Liver (tissue), 9 donors: ENCODE results near the gene THRB. TPM values are rescaled to one million over a fixed set of nuclear protein-coding genes. Genes with fewer than 3 reads are reported as not detected.

Experiments used
- DNase-seq: peaks from one replicate; pipeline ENCODE4 v3.0.0-alpha.2; 2017; ENCODE audit warnings: low spot score
- H3K27ac ChIP-seq, 2 donors: one replicate each; pipeline ENCODE4 v1.7.0; 2013; ENCODE audit warnings: inconsistent platforms in 2 of 2, low read length in 2 of 2, control low read depth in 1 of 2, low read depth in 1 of 2, mild to moderate bottlenecking in 1 of 2
- H3K27me3 ChIP-seq, 4 donors: one replicate each; pipeline versions ENCODE4 v1.6.1 to v1.7.0; 2013; ENCODE audit warnings: low read length in 3 of 4, inconsistent platforms in 1 of 4, mild to moderate bottlenecking in 1 of 4, moderate library complexity in 1 of 4; ENCODE audit not compliant: control insufficient read depth in 4 of 4, insufficient read depth in 4 of 4
- H3K36me3 ChIP-seq, 4 donors: one replicate each; pipeline versions ENCODE4 v1.6.1 to v1.7.0; 2013; ENCODE audit warnings: low read length in 3 of 4, mild to moderate bottlenecking in 3 of 4, low read depth in 1 of 4, moderate library complexity in 1 of 4; ENCODE audit not compliant: control insufficient read depth in 4 of 4, insufficient read depth in 3 of 4
- H3K4me1 ChIP-seq, 4 donors: one replicate each; pipeline versions ENCODE4 v1.6.1 to v1.7.0; 2013; ENCODE audit warnings: low read length in 3 of 4, mild to moderate bottlenecking in 3 of 4, moderate library complexity in 1 of 4; ENCODE audit not compliant: control insufficient read depth in 4 of 4, insufficient read depth in 4 of 4
- H3K4me3 ChIP-seq, 3 donors: one replicate each; pipeline versions ENCODE4 v1.6.1 to v1.7.0; 2013; ENCODE audit warnings: low read length in 3 of 3, control low read depth in 1 of 3, low read depth in 1 of 3, mild to moderate bottlenecking in 1 of 3
- H3K9ac ChIP-seq, 2 donors: one replicate each; pipeline ENCODE4 v1.7.0; 2013; ENCODE audit warnings: low read length in 2 of 2, mild to moderate bottlenecking in 2 of 2, moderate library complexity in 2 of 2, control low read depth in 1 of 2, low read depth in 1 of 2
- H3K9me3 ChIP-seq, 4 donors: one replicate each; pipeline versions ENCODE4 v1.6.1 to v1.7.0; 2013; ENCODE audit warnings: low read length in 3 of 4; ENCODE audit not compliant: control insufficient read depth in 4 of 4
- ATF3 ChIP-seq: IDR thresholded peaks from 2 replicates; pipeline ENCODE4 v1.6.1; 2016; ENCODE audit warnings: antibody characterized with exemption
- CTCF ChIP-seq: fragments of 150-350 bp; IDR thresholded peaks from 2 replicates; pipeline ENCODE4 v1.5.1; 2017; ENCODE audit warnings: improper control_type of control experiment, low read depth, low read length; ENCODE audit not compliant: missing input control
- EGR1 ChIP-seq, 2 donors: IDR thresholded peaks; 2 replicates each; pipeline ENCODE4 v1.6.1; 2016 to 2018; ENCODE audit warnings: antibody characterized with exemption in 2 of 2, low read depth in 2 of 2
- FOXA1 ChIP-seq: IDR thresholded peaks from 2 replicates; pipeline ENCODE4 v1.6.1; 2016; ENCODE audit warnings: antibody characterized with exemption
- FOXA2 ChIP-seq: IDR thresholded peaks from 2 replicates; pipeline ENCODE4 v1.6.1; 2016; ENCODE audit warnings: antibody characterized with exemption
- GABPA ChIP-seq, 2 donors: IDR thresholded peaks in 1 of 2; conservative IDR thresholded peaks in 1 of 2; 2 replicates each; pipeline ENCODE4 v1.6.1; 2016; ENCODE audit warnings: antibody characterized with exemption in 2 of 2, mild to moderate bottlenecking in 1 of 2, moderate library complexity in 1 of 2
- HNF4A ChIP-seq, 2 donors: conservative IDR thresholded peaks; 2 replicates each; pipeline ENCODE4 v1.6.1; 2016; ENCODE audit warnings: antibody characterized with exemption in 2 of 2, mild to moderate bottlenecking in 2 of 2
- HNF4G ChIP-seq: IDR thresholded peaks from 2 replicates; pipeline ENCODE4 v1.6.1; 2016; ENCODE audit warnings: antibody characterized with exemption
- JUND ChIP-seq, 2 donors: IDR thresholded peaks; 2 replicates each; pipeline ENCODE4 v1.6.1; 2016; ENCODE audit warnings: antibody characterized with exemption in 2 of 2
- MAX ChIP-seq: IDR thresholded peaks from 2 replicates; pipeline ENCODE4 v1.6.1; 2016; ENCODE audit warnings: antibody characterized with exemption
- NR2F2 ChIP-seq: IDR thresholded peaks from 2 replicates; pipeline ENCODE4 v1.6.1; 2016; ENCODE audit warnings: antibody characterized with exemption
- RAD21 ChIP-seq, 2 donors: IDR thresholded peaks; 2 replicates each; pipeline ENCODE4 v1.6.1; 2016; ENCODE audit warnings: antibody characterized with exemption in 2 of 2, mild to moderate bottlenecking in 2 of 2
- REST ChIP-seq: IDR thresholded peaks from 2 replicates; pipeline ENCODE4 v1.6.1; 2016; ENCODE audit warnings: antibody characterized with exemption, mild to moderate bottlenecking
- RXRA ChIP-seq, 2 donors: IDR thresholded peaks; 2 replicates each; pipeline ENCODE4 v1.6.1; 2017 to 2018; ENCODE audit warnings: antibody characterized with exemption in 2 of 2, mild to moderate bottlenecking in 1 of 2
- SP1 ChIP-seq: IDR thresholded peaks from 2 replicates; pipeline ENCODE4 v1.6.1; 2018; ENCODE audit warnings: antibody characterized with exemption, mild to moderate bottlenecking
- TAF1 ChIP-seq: conservative IDR thresholded peaks from 2 replicates; pipeline ENCODE4 v1.6.1; 2016; ENCODE audit warnings: antibody characterized with exemption, mild to moderate bottlenecking
- YY1 ChIP-seq: IDR thresholded peaks from 2 replicates; pipeline ENCODE4 v1.6.1; 2016; ENCODE audit warnings: antibody characterized with exemption, mild to moderate bottlenecking
- ZBTB33 ChIP-seq: IDR thresholded peaks from 2 replicates; pipeline ENCODE4 v1.6.1; 2016; ENCODE audit warnings: antibody characterized with exemption
- WGBS: extraction: QIAGEN DNeasy Blood & Tissue Kit; methylation state at CpG from one replicate; pipeline ENCODE4 v1.1.7; 2013; 5-methylcytosine and 5-hydroxymethylcytosine counted together
- polyA plus RNA-seq, 2 donors: library from polyadenylated mRNA; stranded (reverse) in 1 of 2; unstranded in 1 of 2; fragments of 200-250 nt in 1 of 2; fragments of >200 nt in 1 of 2; fragmentation: Nextera tagmentation in 1 of 2; extraction: Ambion mirVana in 1 of 2; gene quantifications; one replicate each; pipeline versions ENCODE4 v1.2.1 to v1.2.3, GENCODE V29; 2013 to 2015
- total RNA-seq, 2 donors: library from RNA; depleted of rRNA; stranded (reverse); fragments of >200 nt; gene quantifications; one replicate each; pipeline ENCODE4 v1.2.3, GENCODE V29; 2014
- donor health status: healthy.
- donor health status: healthy.
- donor health status: healthy.
- donor health status: healthy.
- donor health status: healthy.

The THRB gene
- total and polyA plus RNA-seq, 4 donors = 5.9 to 23.9 (median 9.3) TPM

GRCh38 chr3:24520101-24520495, 25.4 kb upstream of the THRB start:
- DNase-seq = no peak
- no peak overlapping the region for H3K9ac ChIP-seq
- H3K9me3 ChIP-seq = no peaks in the 10 kb centered on the region
- no peaks in the 10 kb centered on the region for H3K27me3 ChIP-seq
- 91% methylated on average over 2 of the region's 2 CpGs for WGBS
- H3K27ac ChIP-seq = no peak overlapping the region
- TF ChIP-seq ZBTB33 (no peak), GABPA (IDR thresholded peaks at IDR 0.05 in 1 of 2, conservative IDR thresholded peaks at IDR 0.05 in 1 of 2) (no peak), JUND (IDR thresholded peaks at IDR 0.05) (no peak), EGR1 (IDR thresholded peaks at IDR 0.05; ENCODE audit: low read depth in 2 of 2) (no peak), TAF1 (no peak), FOXA2 (no peak), NR2F2 (no peak), REST (no peak), HNF4G (no peak), CTCF (no peak), ATF3 (no peak), FOXA1 (no peak), SP1 (no peak), RXRA (IDR thresholded peaks at IDR 0.05) (no peak), RAD21 (IDR thresholded peaks at IDR 0.05) (no peak), HNF4A (conservative IDR thresholded peaks at IDR 0.05) (no peak), MAX (no peak), YY1 (no peak)
- H3K4me3 ChIP-seq = no peak overlapping the region
- H3K36me3 ChIP-seq = no peaks in the 10 kb centered on the region
- peaks cover 5 to 40% (median 26%) of the 10 kb centered on the region in 4 donors for H3K4me1 ChIP-seq
